ENCODE results near the gene AKR7A3. TPM values are rescaled to one million over a fixed set of nuclear protein-coding genes. Genes with fewer than 3 reads are reported as not detected.

Gene AKR7A3
- total RNA-seq, 4 donors from 2014 or later, result 0.13 to 1.6 (median 0.66) TPM

GRCh38 chr1:19240673-19241538 is 47.7 kb downstream of the AKR7A3 start:
- no peak for DNase-seq (ENCODE audit: extremely low spot score)
- H3K4me3 ChIP-seq, result no peak overlapping the region
- TF ChIP-seq POLR2A (IDR thresholded peaks at IDR 0.05; ENCODE audit: low read depth) (no peak), POLR2AphosphoS5 (IDR thresholded peaks at IDR 0.05) (peak; percentile 54 to 65), CTCF (IDR thresholded peaks at IDR 0.05) (peak; percentile 96 to 98 (median 97)), EP300 (IDR thresholded peaks at IDR 0.05) (no peak)
- peaks cover 40 to 93% (median 85%) of the 10 kb centered on the region in 4 donors for H3K36me3 ChIP-seq
- no peaks in the 10 kb centered on the region for H3K27me3 ChIP-seq
- intact Hi-C loops (cut with DNase I), result loop anchor here (5.0 kb wide), 2 partner anchors 34 to 59 kb away; no protein-coding TSS in a partner anchor
- 53% methylated on average over 7 of the region's 7 CpGs for WGBS
- H3K4me1 ChIP-seq, result peaks cover 3 to 9% (median 8%) of the 10 kb centered on the region in 4 donors
- peak overlapping the region; percentile 56 to 68 (median 62) for H3K27ac ChIP-seq (replicated peaks in 1 of 4)
- H3K9me3 ChIP-seq, result no peaks in the 10 kb centered on the region

- H3K9me3 ChIP-seq, result no peaks in the 10 kb centered on the region
- intact Hi-C loops (cut with DNase I), result loop anchor here (5.0 kb wide), 2 partner anchors 33 to 58 kb away; no protein-coding TSS in a partner anchor
- 87% methylated on average over 7 of the region's 7 CpGs for WGBS
- peaks cover 40 to 98% (median 93%) of the 10 kb centered on the region in 4 donors for H3K36me3 ChIP-seq
- H3K4me3 ChIP-seq, result no peak overlapping the region
- H3K4me1 ChIP-seq, result peaks cover 3 to 9% (median 8%) of the 10 kb centered on the region in 4 donors
- H3K27ac ChIP-seq (replicated peaks in 1 of 4), result no peak overlapping the region
- no peak for DNase-seq (ENCODE audit: extremely low spot score)
- no peak for TF ChIP-seq POLR2AphosphoS5 (IDR thresholded peaks at IDR 0.05)
- no peak for TF ChIP-seq CTCF (IDR thresholded peaks at IDR 0.05)
- TF ChIP-seq POLR2A (IDR thresholded peaks at IDR 0.05; ENCODE audit: low read depth), result no peak
- no peak for TF ChIP-seq EP300 (IDR thresholded peaks at IDR 0.05)
- H3K27me3 ChIP-seq, result no peaks in the 10 kb centered on the region
These were observed 48.7 kb downstream of the AKR7A3 start for GRCh38 chr1:19239876-19240275.

DNA sequence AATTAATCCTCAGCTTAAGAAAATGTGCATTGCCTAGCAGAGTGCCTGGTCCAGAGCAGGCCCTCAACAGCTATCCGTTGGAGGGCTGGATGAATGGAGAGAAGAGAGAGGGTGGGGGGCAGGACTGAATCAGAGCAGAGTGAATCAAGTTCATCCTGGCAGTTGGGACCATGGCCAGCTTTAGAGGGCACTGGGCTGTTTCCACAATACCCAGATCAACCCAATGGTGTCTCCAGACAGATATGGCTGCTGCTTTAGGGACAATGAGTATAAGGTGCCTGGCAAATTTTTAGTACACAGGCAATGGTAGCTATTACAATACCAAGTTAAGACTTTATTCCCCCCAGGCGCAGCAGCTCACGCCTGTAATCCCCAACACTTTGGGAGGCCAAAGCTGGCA is 54.3 kb downstream of the AKR7A3 start:
- H3K4me1 ChIP-seq, result peaks cover 13 to 33% (median 33%) of the 10 kb centered on the region in 4 donors
- no peak overlapping the region for H3K4me3 ChIP-seq
- intact Hi-C loops (cut with DNase I), result no loop called here
- no peaks in the 10 kb centered on the region for H3K27me3 ChIP-seq
- peaks cover 22 to 99% (median 88%) of the 10 kb centered on the region in 4 donors for H3K36me3 ChIP-seq
- H3K27ac ChIP-seq (replicated peaks in 1 of 4), result peak overlapping the region; percentile 68 to 84 (median 71)
- WGBS, result 96% methylated on average over 3 of the region's 3 CpGs
- no peak for DNase-seq (ENCODE audit: extremely low spot score)
- TF ChIP-seq CTCF (IDR thresholded peaks at IDR 0.05) (no peak), POLR2A (IDR thresholded peaks at IDR 0.05; ENCODE audit: low read depth) (no peak), EP300 (IDR thresholded peaks at IDR 0.05) (no peak), POLR2AphosphoS5 (IDR thresholded peaks at IDR 0.05) (no peak)
- H3K9me3 ChIP-seq, result no peaks in the 10 kb centered on the region

Small RNA genes within 50 kb of the gene (small RNA-seq; reads per million reads assigned to genes)
- 0 reads per million in 3 donors for gene RNU6-1099P

Other genes starting within 250 kb of the AKR7A3 start
- 100 to 1,000 TPM; 132 to 268 (median 170) TPM for gene UBR4, start 78.5 kb downstream of the AKR7A3 start, total RNA-seq
- 10 to 100 TPM; 16.2 to 43.1 (median 36.1) TPM for gene EMC1, start 37.2 kb downstream of the AKR7A3 start, total RNA-seq
- gene MRTO4, start 37.0 kb downstream of the AKR7A3 start, total RNA-seq, result 10 to 100 TPM in 3 of 4 donors, 1 to 10 TPM in 1; 10.0 to 26.2 (median 16.9) TPM
- gene AKR7A2, start 23.4 kb upstream of the AKR7A3 start, total RNA-seq, result 10 to 100 TPM; 45.2 to 68.2 (median 59.6) TPM
- gene SLC66A1, start 23.6 kb upstream of the AKR7A3 start, total RNA-seq, result 10 to 100 TPM in 3 of 4 donors, 1 to 10 TPM in 1; 10.0 to 16.5 (median 11.3) TPM
- gene CAPZB, start 196.8 kb upstream of the AKR7A3 start, total RNA-seq, result 100 to 1,000 TPM; 186 to 261 (median 203) TPM